Adrenal gland (tissue), 5 donors: ENCODE results near the gene SPATA9.

Experiments
- POLR2A ChIP-seq, 2 donors: fragments of 450-650 bp; IDR thresholded peaks; one replicate each; pipeline ENCODE4 v1.6.1; 2017; ENCODE audit warnings: antibody characterized with exemption in 2 of 2, mild to moderate bottlenecking in 2 of 2, moderate library complexity in 1 of 2
- TF ChIP-seq, protein P1 (sequence below), 6 experiments: fragments of 450-650 bp in 4 of 6; fragments of 200-600 bp in 2 of 6; sonication (generic) in 1 of 6; IDR thresholded peaks; 1 replicate in 5 of 6; 2 replicates in 1 of 6; pipeline versions ENCODE4 v1.5.1 to v1.8.0; 2016 to 2021; ENCODE audit warnings: antibody characterized with exemption in 6 of 6, mild to moderate bottlenecking in 2 of 6, moderate library complexity in 1 of 6
- donor health status: DM: no; HTN: no; CAD: no.

GRCh38 chr5:95664204-95664786 lies 18.5 kb downstream of the SPATA9 start:
- TF ChIP-seq, protein P1, sequence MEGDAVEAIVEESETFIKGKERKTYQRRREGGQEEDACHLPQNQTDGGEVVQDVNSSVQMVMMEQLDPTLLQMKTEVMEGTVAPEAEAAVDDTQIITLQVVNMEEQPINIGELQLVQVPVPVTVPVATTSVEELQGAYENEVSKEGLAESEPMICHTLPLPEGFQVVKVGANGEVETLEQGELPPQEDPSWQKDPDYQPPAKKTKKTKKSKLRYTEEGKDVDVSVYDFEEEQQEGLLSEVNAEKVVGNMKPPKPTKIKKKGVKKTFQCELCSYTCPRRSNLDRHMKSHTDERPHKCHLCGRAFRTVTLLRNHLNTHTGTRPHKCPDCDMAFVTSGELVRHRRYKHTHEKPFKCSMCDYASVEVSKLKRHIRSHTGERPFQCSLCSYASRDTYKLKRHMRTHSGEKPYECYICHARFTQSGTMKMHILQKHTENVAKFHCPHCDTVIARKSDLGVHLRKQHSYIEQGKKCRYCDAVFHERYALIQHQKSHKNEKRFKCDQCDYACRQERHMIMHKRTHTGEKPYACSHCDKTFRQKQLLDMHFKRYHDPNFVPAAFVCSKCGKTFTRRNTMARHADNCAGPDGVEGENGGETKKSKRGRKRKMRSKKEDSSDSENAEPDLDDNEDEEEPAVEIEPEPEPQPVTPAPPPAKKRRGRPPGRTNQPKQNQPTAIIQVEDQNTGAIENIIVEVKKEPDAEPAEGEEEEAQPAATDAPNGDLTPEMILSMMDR (IDR thresholded peaks at IDR 0.05): peak; percentile 70 to 91 (median 88)
- TF ChIP-seq POLR2A (IDR thresholded peaks at IDR 0.05): no peak
